Upper lobe of right lung (tissue), 1 donor: ENCODE results near the gene MESP1. TPM values are rescaled to one million over a fixed set of nuclear protein-coding genes. Genes with fewer than 3 reads are reported as not detected.
"Not testable (repeated sequence)": the region's sequence is repeated elsewhere in the genome, so short reads cannot be mapped to it uniquely, and the experiment has no call there.

ENCODE experiments used
- ATAC-seq: fragments of 200-7000 bp; cut with Tn5 transposase; one replicate; pipeline ENCODE4 v1.9.1; 2020; ENCODE audit warnings: mild to moderate bottlenecking, moderate library complexity
- DNase-seq: peaks from one replicate; pipeline ENCODE4 v3.0.0-alpha.2; 2020
- H3K27ac ChIP-seq: fragments of 200-600 bp; one replicate; pipeline ENCODE4 v1.8.0; 2022
- H3K27me3 ChIP-seq: fragments of 200-600 bp; one replicate; pipeline ENCODE4 v1.8.0; 2022; ENCODE audit warnings: mild to moderate bottlenecking
- H3K36me3 ChIP-seq: fragments of 200-600 bp; one replicate; pipeline ENCODE4 v1.8.0; 2022
- H3K4me1 ChIP-seq: fragments of 200-600 bp; one replicate; pipeline ENCODE4 v1.8.0; 2022
- H3K4me3 ChIP-seq: fragments of 200-600 bp; one replicate; pipeline ENCODE4 v1.8.0; 2022; ENCODE audit warnings: mild to moderate bottlenecking
- H3K9me3 ChIP-seq: fragments of 200-600 bp; one replicate; pipeline ENCODE4 v1.8.0; 2022
- CTCF ChIP-seq: fragments of 200-600 bp; IDR thresholded peaks from one replicate; pipeline ENCODE4 v1.8.0; 2022; ENCODE audit warnings: antibody characterized with exemption
- intact Hi-C: fragments of 100-400 bp; cut with DNase I; formaldehyde crosslinking; loops from one replicate; pipeline ENCODE4 v1.11.0; 2022
- total RNA-seq: library from RNA; stranded (reverse); fragmentation: NEBNext Ultra II Directional; extraction: Animal tissue kit (Norgen Biotek cat#: 25700); gene quantifications from one replicate; pipeline ENCODE4 v1.2.1, GENCODE V29; 2021
- donor health status: DM: no; HTN: yes; CAD: no; lungs with severe emphysema.

The MESP1 gene
- total RNA-seq, 1 donor from 2014 or later, result 4.9 TPM

- no peak for TF ChIP-seq CTCF
- Histone ChIP-seq H3K4me1 (no peaks in the 10 kb centered on the region), H3K27me3 (no peaks in the 10 kb centered on the region), H3K4me3 (no peak overlapping the region), H3K27ac (no peak overlapping the region), H3K9me3 (no peaks in the 10 kb centered on the region), H3K36me3 (no peaks in the 10 kb centered on the region)
- DNase-seq (no peak), ATAC-seq (no peak)
- intact Hi-C loops, result no loop called here
These were observed 34.7 kb upstream of the MESP1 start for GRCh38 chr15:89785774-89786140.

- H3K27me3 ChIP-seq, result no peaks in the 10 kb centered on the region
- no peak overlapping the region for H3K27ac ChIP-seq
- no peak overlapping the region for H3K4me3 ChIP-seq
- DNase-seq, result no peak
- H3K9me3 ChIP-seq, result no peaks in the 10 kb centered on the region
- no peaks in the 10 kb centered on the region for H3K36me3 ChIP-seq
- TF ChIP-seq CTCF, result no peak
- peak; percentile 62 for ATAC-seq
- H3K4me1 ChIP-seq, result no peaks in the 10 kb centered on the region
- intact Hi-C loops, result no loop called here
These were observed 34.2 kb upstream of the MESP1 start for GRCh38 chr15:89785064-89785773.

DNA sequence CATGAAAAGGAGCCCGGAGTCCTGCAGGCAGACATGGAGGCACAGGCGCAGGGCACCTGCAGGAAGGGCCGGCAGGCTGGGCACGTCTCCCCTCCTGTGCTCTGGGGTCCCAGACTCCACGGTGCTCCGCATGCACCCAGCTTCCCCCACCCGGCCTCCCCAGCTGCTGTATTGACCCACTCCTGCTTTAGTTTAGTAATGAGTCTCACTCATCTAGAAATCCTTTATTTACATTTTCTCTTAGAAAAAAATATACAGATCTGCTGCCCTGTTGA is 33.6 kb upstream of the MESP1 start:
- Histone ChIP-seq H3K4me1 (no peaks in the 10 kb centered on the region), H3K27ac (no peak overlapping the region), H3K36me3 (no peaks in the 10 kb centered on the region), H3K4me3 (no peak overlapping the region), H3K27me3 (no peaks in the 10 kb centered on the region), H3K9me3 (no peaks in the 10 kb centered on the region)
- no peak for TF ChIP-seq CTCF
- no peak for DNase-seq
- intact Hi-C loops, result no loop called here
- ATAC-seq, result no peak

- TF ChIP-seq CTCF, result no peak
- H3K27ac ChIP-seq, result no peak overlapping the region
- ATAC-seq (peak; percentile 12), DNase-seq (no peak)
- H3K9me3 ChIP-seq, result no peaks in the 10 kb centered on the region
- no peaks in the 10 kb centered on the region for H3K27me3 ChIP-seq
- H3K4me1 ChIP-seq, result no peaks in the 10 kb centered on the region
- intact Hi-C loops, result no loop called here
- H3K36me3 ChIP-seq, result no peaks in the 10 kb centered on the region
- no peak overlapping the region for H3K4me3 ChIP-seq
These were observed 33.0 kb upstream of the MESP1 start for GRCh38 chr15:89783861-89784685.

DNA sequence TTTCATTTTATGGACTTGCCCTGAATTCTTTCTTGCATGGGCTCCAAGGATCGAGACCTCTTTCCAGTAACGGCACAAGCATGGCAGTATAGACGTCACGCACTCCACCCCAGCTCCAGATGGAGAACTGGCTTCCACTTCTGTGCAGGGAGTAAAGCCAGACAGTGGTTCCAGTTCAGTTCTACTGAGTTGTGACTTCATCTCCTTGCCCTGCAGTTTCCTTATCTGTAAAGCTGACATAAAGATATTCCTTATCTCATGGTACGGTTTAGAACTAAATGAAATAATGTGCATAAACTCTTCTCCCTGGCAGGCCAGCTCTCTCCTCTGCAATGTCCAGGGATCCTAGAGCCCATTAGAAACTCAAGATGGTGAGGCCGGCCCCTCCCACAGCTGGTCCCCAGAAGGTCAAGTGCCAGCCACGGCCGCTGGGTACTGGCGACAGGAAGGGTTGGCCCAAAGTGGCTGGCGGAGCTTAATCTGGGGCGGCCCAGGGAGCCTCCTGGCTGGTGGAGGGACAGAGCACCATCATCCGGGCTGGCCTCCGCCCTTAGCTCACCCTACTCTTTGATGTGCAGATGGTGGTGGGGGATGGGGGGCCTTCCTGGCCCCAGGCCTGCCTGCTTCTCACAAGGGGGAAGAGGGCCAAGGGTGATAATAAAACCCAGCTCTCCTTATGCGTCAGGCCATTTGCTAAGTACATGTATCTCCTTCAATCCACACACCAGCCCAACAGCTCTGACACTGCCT is 32.2 kb upstream of the MESP1 start:
- intact Hi-C loops, result no loop called here
- no peak for TF ChIP-seq CTCF
- Histone ChIP-seq H3K36me3 (no peaks in the 10 kb centered on the region), H3K27me3 (no peaks in the 10 kb centered on the region), H3K4me1 (no peaks in the 10 kb centered on the region), H3K4me3 (no peak overlapping the region), H3K27ac (no peak overlapping the region), H3K9me3 (no peaks in the 10 kb centered on the region)
- ATAC-seq, result peak; percentile 6
- no peak for DNase-seq

GRCh38 chr15:89782619-89782950 is 31.5 kb upstream of the MESP1 start:
- H3K9me3 ChIP-seq, H3K27me3 ChIP-seq, ATAC-seq, H3K4me3 ChIP-seq, H3K27ac ChIP-seq, intact Hi-C loops, H3K4me1 ChIP-seq, DNase-seq, H3K36me3 ChIP-seq: not testable (repeated sequence)
